ENCODE measurements around the gene MTAP. TPM values are rescaled to one million over a fixed set of nuclear protein-coding genes. Genes with fewer than 3 reads are reported as not detected.

The MTAP gene
- total RNA-seq, 4 donors from 2014 or later, result 20.4 to 50.2 (median 30.4) TPM

GRCh38 chr9:21778304-21778703 lies 24.1 kb upstream of the MTAP start:
- Histone ChIP-seq H3K4me3 (no peak overlapping the region), H3K4me1 (no peaks in the 10 kb centered on the region), H3K27me3 (no peaks in the 10 kb centered on the region), H3K36me3 (no peaks in the 10 kb centered on the region), H3K27ac (no peak overlapping the region), H3K9me3 (no peaks in the 10 kb centered on the region)
- 45 to 47% methylated on average over 1 of the region's 1 CpG for WGBS, 2 donors
- no peak for DNase-seq (ENCODE audit: low spot score in 2 of 2)
- no peak for TF ChIP-seq EP300 (IDR thresholded peaks at IDR 0.05)
- TF ChIP-seq, protein P1, sequence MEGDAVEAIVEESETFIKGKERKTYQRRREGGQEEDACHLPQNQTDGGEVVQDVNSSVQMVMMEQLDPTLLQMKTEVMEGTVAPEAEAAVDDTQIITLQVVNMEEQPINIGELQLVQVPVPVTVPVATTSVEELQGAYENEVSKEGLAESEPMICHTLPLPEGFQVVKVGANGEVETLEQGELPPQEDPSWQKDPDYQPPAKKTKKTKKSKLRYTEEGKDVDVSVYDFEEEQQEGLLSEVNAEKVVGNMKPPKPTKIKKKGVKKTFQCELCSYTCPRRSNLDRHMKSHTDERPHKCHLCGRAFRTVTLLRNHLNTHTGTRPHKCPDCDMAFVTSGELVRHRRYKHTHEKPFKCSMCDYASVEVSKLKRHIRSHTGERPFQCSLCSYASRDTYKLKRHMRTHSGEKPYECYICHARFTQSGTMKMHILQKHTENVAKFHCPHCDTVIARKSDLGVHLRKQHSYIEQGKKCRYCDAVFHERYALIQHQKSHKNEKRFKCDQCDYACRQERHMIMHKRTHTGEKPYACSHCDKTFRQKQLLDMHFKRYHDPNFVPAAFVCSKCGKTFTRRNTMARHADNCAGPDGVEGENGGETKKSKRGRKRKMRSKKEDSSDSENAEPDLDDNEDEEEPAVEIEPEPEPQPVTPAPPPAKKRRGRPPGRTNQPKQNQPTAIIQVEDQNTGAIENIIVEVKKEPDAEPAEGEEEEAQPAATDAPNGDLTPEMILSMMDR (IDR thresholded peaks at IDR 0.05), result no peak
- no peak for TF ChIP-seq POLR2A (IDR thresholded peaks at IDR 0.05)

DNA sequence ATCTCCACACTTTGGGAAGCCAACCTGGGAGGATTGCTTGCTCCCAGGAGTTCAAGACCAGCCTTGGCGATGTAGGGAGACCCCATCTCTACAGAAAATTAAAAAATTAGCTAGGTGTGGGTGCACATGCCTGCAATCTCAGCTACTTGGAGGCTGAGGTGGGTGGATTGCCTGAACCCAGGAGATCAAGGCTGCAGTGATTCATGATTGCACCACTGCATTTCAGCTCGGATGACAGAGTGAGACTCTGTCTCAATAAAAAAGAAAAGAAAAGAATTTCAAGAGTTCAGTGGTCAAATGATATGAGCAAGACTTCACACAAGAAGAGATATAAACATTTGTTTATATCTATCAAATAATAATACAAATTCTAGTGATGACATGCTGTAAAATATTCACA lies 23.0 kb upstream of the MTAP start:
- Histone ChIP-seq H3K4me3 (no peak overlapping the region), H3K9me3 (no peaks in the 10 kb centered on the region), H3K36me3 (no peaks in the 10 kb centered on the region), H3K27me3 (no peaks in the 10 kb centered on the region), H3K27ac (no peak overlapping the region), H3K4me1 (no peaks in the 10 kb centered on the region)
- DNase-seq (ENCODE audit: low spot score in 2 of 2), result no peak
- TF ChIP-seq, protein P1 (IDR thresholded peaks at IDR 0.05), result no peak
- TF ChIP-seq POLR2A (IDR thresholded peaks at IDR 0.05) (no peak), EP300 (IDR thresholded peaks at IDR 0.05) (no peak)
- WGBS, 2 donors, result 72 to 73% methylated on average over 2 of the region's 2 CpGs

GRCh38 chr9:21781656-21782055 lies 20.8 kb upstream of the MTAP start:
- no peak for TF ChIP-seq POLR2A (IDR thresholded peaks at IDR 0.05)
- TF ChIP-seq, protein P1 (IDR thresholded peaks at IDR 0.05), result no peak
- TF ChIP-seq EP300 (IDR thresholded peaks at IDR 0.05), result no peak
- Histone ChIP-seq H3K27me3 (no peaks in the 10 kb centered on the region), H3K36me3 (no peaks in the 10 kb centered on the region), H3K9me3 (no peaks in the 10 kb centered on the region), H3K27ac (no peak overlapping the region), H3K4me1 (no peaks in the 10 kb centered on the region), H3K4me3 (no peak overlapping the region)
- WGBS, 2 donors, result 75 to 78% methylated on average over 2 of the region's 2 CpGs
- no peak for DNase-seq (ENCODE audit: low spot score in 2 of 2)

- no peaks in the 10 kb centered on the region for H3K36me3 ChIP-seq
- WGBS, 2 donors, result 56 to 68% methylated on average over 2 of the region's 2 CpGs
Measured at GRCh38 chr9:21782205-21782604, 20.2 kb upstream of the MTAP start.

DNA sequence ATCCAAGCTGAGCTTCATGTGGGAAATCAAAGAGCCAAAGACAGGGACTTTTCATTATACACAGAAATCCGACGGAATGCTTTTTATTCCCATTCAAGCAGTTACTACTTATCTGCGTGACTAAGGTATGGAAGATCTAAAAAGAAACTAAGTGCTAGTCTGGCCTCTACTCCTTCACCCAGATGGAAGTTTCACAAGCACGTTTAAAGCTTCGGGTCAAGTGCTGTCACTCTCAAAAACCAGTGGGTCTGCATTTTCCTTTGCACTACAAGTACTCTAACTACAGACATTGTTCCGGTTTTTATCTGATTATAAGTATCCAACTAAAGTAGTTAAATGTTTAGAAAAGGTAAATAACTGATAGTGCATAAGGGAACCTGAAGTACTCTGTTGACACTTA lies 13.7 kb upstream of the MTAP start:
- no peak overlapping the region for H3K4me3 ChIP-seq
- no peaks in the 10 kb centered on the region for H3K27me3 ChIP-seq
- DNase-seq (ENCODE audit: low spot score in 2 of 2), result no peak
- H3K9me3 ChIP-seq, result no peaks in the 10 kb centered on the region
- TF ChIP-seq, protein P1 (IDR thresholded peaks at IDR 0.05), result no peak
- TF ChIP-seq EP300 (IDR thresholded peaks at IDR 0.05) (no peak), POLR2A (IDR thresholded peaks at IDR 0.05) (no peak)
- no peaks in the 10 kb centered on the region for H3K36me3 ChIP-seq
- H3K27ac ChIP-seq, result no peak overlapping the region
- WGBS, 2 donors, result 64 to 67% methylated on average over 6 of the region's 6 CpGs
- no peaks in the 10 kb centered on the region for H3K4me1 ChIP-seq

More at GRCh38 chr9:21782205-21782604, 20.2 kb upstream of the MTAP start:
- no peaks in the 10 kb centered on the region for H3K9me3 ChIP-seq
- DNase-seq (ENCODE audit: low spot score in 2 of 2), result no peak
- no peaks in the 10 kb centered on the region for H3K4me1 ChIP-seq
- no peak overlapping the region for H3K4me3 ChIP-seq
- no peak for TF ChIP-seq POLR2A (IDR thresholded peaks at IDR 0.05)
- TF ChIP-seq, protein P1 (IDR thresholded peaks at IDR 0.05), result no peak
- no peak for TF ChIP-seq EP300 (IDR thresholded peaks at IDR 0.05)
- H3K27ac ChIP-seq, result no peak overlapping the region
- no peaks in the 10 kb centered on the region for H3K27me3 ChIP-seq
